ENCODE results near the gene EEIG1.
A peak's percentile ranks its signal among the peaks of the same experiment; 100 is the strongest.

EEIG1 gene

GRCh38 chr9:127953154-127953553, 27.6 kb downstream of the EEIG1 start:
- Mint-ChIP-seq H3K36me3 (ENCODE audit: low read depth) (peaks cover 4% of the 10 kb centered on the region), H3K4me1 (peaks cover 23% of the 10 kb centered on the region), H3K9me3 (peaks cover 2% of the 10 kb centered on the region), H3K27me3 (ENCODE audit: low read depth) (no peaks in the 10 kb centered on the region), H3K4me3 (no peak overlapping the region), H3K27ac (no peak overlapping the region)
- no peak for TF ChIP-seq CTCF (IDR thresholded peaks at IDR 0.05; ENCODE audit: unreplicated experiment in 3 of 3)

- H3K4me3 Mint-ChIP-seq: no peak overlapping the region
- peak overlapping the region; percentile 57 to 80 (median 79) for H3K27ac Mint-ChIP-seq
- peaks cover 5% of the 10 kb centered on the region for H3K36me3 Mint-ChIP-seq (ENCODE audit: low read depth)
- H3K9me3 Mint-ChIP-seq: no peaks in the 10 kb centered on the region
- TF ChIP-seq CTCF (IDR thresholded peaks at IDR 0.05; ENCODE audit: unreplicated experiment in 3 of 3): no peak
- H3K27me3 Mint-ChIP-seq (ENCODE audit: low read depth): no peaks in the 10 kb centered on the region
- peaks cover 23% of the 10 kb centered on the region for H3K4me1 Mint-ChIP-seq
These were observed 30.1 kb downstream of the EEIG1 start for GRCh38 chr9:127950513-127951289.

- Mint-ChIP-seq H3K27me3 (ENCODE audit: low read depth) (no peaks in the 10 kb centered on the region), H3K36me3 (ENCODE audit: low read depth) (peaks cover 5% of the 10 kb centered on the region), H3K4me1 (peaks cover 18% of the 10 kb centered on the region), H3K9me3 (no peaks in the 10 kb centered on the region), H3K4me3 (no peak overlapping the region), H3K27ac (peak overlapping the region in 1 of 3 experiments; percentile 57)
- TF ChIP-seq CTCF (IDR thresholded peaks at IDR 0.05; ENCODE audit: unreplicated experiment in 3 of 3): no peak
These were observed 30.8 kb downstream of the EEIG1 start for GRCh38 chr9:127949827-127950512.

GRCh38 chr9:127947841-127948710, 32.7 kb downstream of the EEIG1 start:
- no peaks in the 10 kb centered on the region for H3K9me3 Mint-ChIP-seq
- peak overlapping the region in 1 of 3 experiments; percentile 17 for H3K27ac Mint-ChIP-seq
- peaks cover 23% of the 10 kb centered on the region for H3K4me1 Mint-ChIP-seq
- no peaks in the 10 kb centered on the region for H3K27me3 Mint-ChIP-seq (ENCODE audit: low read depth)
- H3K36me3 Mint-ChIP-seq (ENCODE audit: low read depth): peaks cover 11% of the 10 kb centered on the region
- no peak overlapping the region for H3K4me3 Mint-ChIP-seq
- no peak for TF ChIP-seq CTCF (IDR thresholded peaks at IDR 0.05; ENCODE audit: unreplicated experiment in 3 of 3)

- no peak overlapping the region for H3K4me3 Mint-ChIP-seq
- H3K4me1 Mint-ChIP-seq: peaks cover 31% of the 10 kb centered on the region
- H3K9me3 Mint-ChIP-seq: no peaks in the 10 kb centered on the region
- H3K36me3 Mint-ChIP-seq (ENCODE audit: low read depth): peaks cover 16% of the 10 kb centered on the region
- no peak overlapping the region for H3K27ac Mint-ChIP-seq
- TF ChIP-seq CTCF (IDR thresholded peaks at IDR 0.05; ENCODE audit: unreplicated experiment in 3 of 3): no peak
- H3K27me3 Mint-ChIP-seq (ENCODE audit: low read depth): no peaks in the 10 kb centered on the region
These were observed 34.1 kb downstream of the EEIG1 start for GRCh38 chr9:127946728-127947127.
